Fibroblast of lung (primary cell): Measurements from ENCODE around the gene TXNRD2.
"Not testable (repeated sequence)": the region's sequence is repeated elsewhere in the genome, so short reads cannot be mapped to it uniquely, and the experiment has no call there.

ENCODE experiments used
- CTCF ChIP-seq, 2 donors: IDR thresholded peaks in 1 of 2; conservative IDR thresholded peaks in 1 of 2; 1 replicate in 1 of 2; 2 replicates in 1 of 2; pipeline ENCODE4 v1.5.1; 2011 to 2012; ENCODE audit warnings: low read length in 2 of 2, control low read depth in 1 of 2, inconsistent platforms in 1 of 2, low read depth in 1 of 2, mild to moderate bottlenecking in 1 of 2
- EZH2 ChIP-seq: IDR thresholded peaks from 2 replicates; pipeline ENCODE4 v1.5.1; 2012; ENCODE audit warnings: low read length, control low read depth, mild to moderate bottlenecking; ENCODE audit errors: missing control alignments

GRCh38 chr22:19833327-19833726 lies 108.3 kb downstream of the TXNRD2 start:
- TF ChIP-seq CTCF (conservative IDR thresholded peaks at IDR 0.05 in 1 of 2, IDR thresholded peaks at IDR 0.05 in 1 of 2; ENCODE audit: low read depth in 1 of 2, low read length in 2 of 2); EZH2: not testable (repeated sequence)
